ENCODE results near the gene HK1. TPM values are rescaled to one million over a fixed set of nuclear protein-coding genes. Genes with fewer than 3 reads are reported as not detected.

HK1 gene
- total RNA-seq, 1 experiment from 2014 or later, result 219 TPM

- peak; percentile 95 for DNase-seq (ENCODE audit: low spot score)
- Mint-ChIP-seq H3K9me3 (no peaks in the 10 kb centered on the region), H3K27ac (no peak within 1 kb of the TSS), H3K36me3 (no peaks in the 10 kb centered on the region), H3K27me3 (ENCODE audit: low read depth) (peaks cover 70% of the 10 kb centered on the region), H3K4me1 (peaks cover 19% of the 10 kb centered on the region), H3K4me3 (peak within 1 kb of the TSS; percentile 77)
- POLR2A ChIA-PET, result no interaction called here
- peak; percentile 92 for ATAC-seq
- TF ChIP-seq PREB (CRISPR knock-in tag; IDR thresholded peaks at IDR 0.05; ENCODE audit: borderline replicate concordance) (no peak), ZBTB43 (CRISPR knock-in tag; IDR thresholded peaks at IDR 0.05) (0 out of 2 replicates have a peak, but pooled peaks have one; percentile 4), SP1 (CRISPR knock-in tag; conservative IDR thresholded peaks at IDR 0.05) (peak; percentile 81; the same call in 1 of the 2 replicates), NFYB (CRISPR knock-in tag; conservative IDR thresholded peaks at IDR 0.05; ENCODE audit: low read depth) (peak; percentile 96)
- CTCF ChIA-PET, result interaction anchor here (0.5 to 4.7 kb wide), 23 partner anchors 8 to 656 kb away, joined by 3 to 55 read pairs (median 4); no protein-coding TSS in a partner anchor
These were observed 173.0 kb downstream of the HK1 start, which contains the start of gene TSPAN15 for GRCh38 chr10:69451209-69451783. TSPAN15 (plus strand) TSS chr10:69451465; CDS start chr10:69451595, 130 bp downstream.

Other genes starting within 250 kb of the HK1 start
- 1.2 to 1.4 TPM (median 1.3 TPM) in 3 replicates for gene SRGN, start 190.4 kb upstream of the HK1 start, total RNA-seq (2021)
- gene VPS26A, start 154.3 kb upstream of the HK1 start, total RNA-seq (2021), result 34.2 to 39.4 TPM (median 37.4 TPM) in 3 replicates
- gene SUPV3L1, start 98.3 kb upstream of the HK1 start, total RNA-seq (2021), result 41.2 to 43.7 TPM (median 43.0 TPM) in 3 replicates
- gene HKDC1, start 58.2 kb upstream of the HK1 start, total RNA-seq (2021), result 0.09 TPM in 2 of 3 replicates, not detected in the other
- 0.20 TPM in 1 of 3 replicates, not detected in the others for gene TACR2, start 138.4 kb downstream of the HK1 start, total RNA-seq (2021)
- gene TSPAN15, start 173.0 kb downstream of the HK1 start, total RNA-seq (2021), result 8.3 to 10.4 TPM (median 10.1 TPM) in 3 replicates